Mesothelial cell of epicardium (in vitro differentiated cells): ENCODE measurements around the gene ZCCHC14. TPM values are rescaled to one million over a fixed set of nuclear protein-coding genes. Genes with fewer than 3 reads are reported as not detected.

ENCODE experiments used
- DNase-seq, 2 experiments: peaks; one replicate each; pipeline ENCODE4 v3.0.0; 2021; ENCODE audit warnings: low spot score in 2 of 2; ENCODE audit not compliant: unreplicated experiment in 2 of 2
- H3K27ac Mint-ChIP-seq: 2 replicates; pipeline ENCODE4 v1.8.0; 2021; ENCODE audit warnings: mixed read lengths
- H3K27me3 Mint-ChIP-seq: 2 replicates; pipeline ENCODE4 v1.8.0; 2021; ENCODE audit warnings: low read depth, mixed read lengths
- H3K36me3 Mint-ChIP-seq: 2 replicates; pipeline ENCODE4 v1.8.0; 2021; ENCODE audit warnings: mixed read lengths
- H3K4me1 Mint-ChIP-seq: 2 replicates; pipeline ENCODE4 v1.8.0; 2021; ENCODE audit warnings: mixed read lengths
- H3K4me3 Mint-ChIP-seq: 2 replicates; pipeline ENCODE4 v1.8.0; 2021; ENCODE audit warnings: mild to moderate bottlenecking, moderate library complexity, mixed read lengths
- H3K9me3 Mint-ChIP-seq: 2 replicates; pipeline ENCODE4 v1.8.0; 2021; ENCODE audit warnings: mixed read lengths
- CTCF ChIP-seq: fragments of 200-600 bp; sonication (generic); IDR thresholded peaks from one replicate; pipeline ENCODE4 v1.5.0; 2021; ENCODE audit warnings: antibody characterized with exemption; ENCODE audit not compliant: unreplicated experiment
- total RNA-seq: library from RNA; stranded (reverse); gene quantifications from 3 replicates; pipeline ENCODE4 v1.2.1, GENCODE V29; 2021

ZCCHC14 gene
- total RNA-seq, 1 donor from 2014 or later = 37.3 TPM

- DNase-seq = no peak
- Mint-ChIP-seq H3K27ac (no peak overlapping the region), H3K27me3 (no peaks in the 10 kb centered on the region), H3K9me3 (no peaks in the 10 kb centered on the region), H3K4me3 (no peak overlapping the region), H3K36me3 (peaks cover 9% of the 10 kb centered on the region), H3K4me1 (peaks cover 30% of the 10 kb centered on the region)
- no peak for TF ChIP-seq CTCF
Observed at GRCh38 chr16:87459027-87459426, 33.8 kb downstream of the ZCCHC14 start.

- DNase-seq = no peak
- no peak for TF ChIP-seq CTCF
- peaks cover 9% of the 10 kb centered on the region for H3K36me3 Mint-ChIP-seq
- H3K27me3 Mint-ChIP-seq = no peaks in the 10 kb centered on the region
- peaks cover 25% of the 10 kb centered on the region for H3K4me1 Mint-ChIP-seq
- no peak overlapping the region for H3K4me3 Mint-ChIP-seq
- H3K27ac Mint-ChIP-seq = peak overlapping the region; percentile 93
- H3K9me3 Mint-ChIP-seq = no peaks in the 10 kb centered on the region
Observed at GRCh38 chr16:87458424-87458915, 34.4 kb downstream of the ZCCHC14 start.

GRCh38 chr16:87457709-87458423, 35.0 kb downstream of the ZCCHC14 start:
- no peak for DNase-seq

GRCh38 chr16:87457061-87457611, 35.7 kb downstream of the ZCCHC14 start:
- Mint-ChIP-seq H3K36me3 (peaks cover 12% of the 10 kb centered on the region), H3K9me3 (no peaks in the 10 kb centered on the region), H3K27me3 (no peaks in the 10 kb centered on the region), H3K27ac (peak overlapping the region; percentile 93), H3K4me3 (no peak overlapping the region), H3K4me1 (peaks cover 28% of the 10 kb centered on the region)
- no peak for DNase-seq
- no peak for TF ChIP-seq CTCF

More at GRCh38 chr16:87457709-87458423, 35.0 kb downstream of the ZCCHC14 start:
- peaks cover 9% of the 10 kb centered on the region for H3K36me3 Mint-ChIP-seq
- peak overlapping the region; percentile 93 for H3K27ac Mint-ChIP-seq
- no peaks in the 10 kb centered on the region for H3K27me3 Mint-ChIP-seq
- no peak for TF ChIP-seq CTCF
- H3K9me3 Mint-ChIP-seq = no peaks in the 10 kb centered on the region
- H3K4me3 Mint-ChIP-seq = no peak overlapping the region
- H3K4me1 Mint-ChIP-seq = peaks cover 25% of the 10 kb centered on the region

- no peak for DNase-seq
- no peaks in the 10 kb centered on the region for H3K27me3 Mint-ChIP-seq
- peaks cover 28% of the 10 kb centered on the region for H3K4me1 Mint-ChIP-seq
- no peak overlapping the region for H3K27ac Mint-ChIP-seq
- no peak overlapping the region for H3K4me3 Mint-ChIP-seq
- no peak for TF ChIP-seq CTCF
- H3K9me3 Mint-ChIP-seq = no peaks in the 10 kb centered on the region
- peaks cover 19% of the 10 kb centered on the region for H3K36me3 Mint-ChIP-seq
Observed at GRCh38 chr16:87454391-87454790, 38.4 kb downstream of the ZCCHC14 start.
